NCI-H2107 treated with DMSO at 0.1 percent for 48 hours (cell line): ENCODE results near the gene HEATR5B.
"Not testable (repeated sequence)": the region's sequence is repeated elsewhere in the genome, so short reads cannot be mapped to it uniquely, and the experiment has no call there.

Source experiments
- DNase-seq: peaks from one replicate; lab custom pipeline; 2025; ENCODE audit not compliant: unreplicated experiment; lab: John Stamatoyannopoulos, UW

Gene HEATR5B

DNA sequence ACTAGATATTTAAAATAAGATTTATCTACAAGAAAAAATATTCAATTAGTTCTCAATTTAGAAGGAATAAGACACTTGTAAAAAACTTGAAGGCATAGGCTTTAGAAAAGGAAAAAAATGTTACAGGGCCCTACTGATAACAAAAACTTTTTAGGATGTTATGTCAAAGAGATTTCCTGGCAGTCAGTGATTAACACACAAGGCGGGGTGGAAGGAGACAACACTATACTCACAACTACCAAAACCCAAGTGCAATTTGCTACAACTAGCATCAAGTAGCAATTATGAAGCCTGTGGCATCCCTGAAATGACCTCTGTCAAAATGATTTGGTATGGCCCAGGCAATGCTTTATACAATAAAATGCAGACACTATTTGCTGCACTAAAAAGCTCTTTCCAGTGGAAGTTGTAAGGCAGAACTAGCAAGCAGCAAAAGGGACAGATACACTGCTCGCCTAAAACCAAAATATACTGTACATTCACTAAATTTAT is 133.1 kb downstream of the HEATR5B start:
- DNase-seq: no peak

GRCh38 chr2:36949845-36950244 is 134.3 kb downstream of the HEATR5B start:
- no peak for DNase-seq

DNA sequence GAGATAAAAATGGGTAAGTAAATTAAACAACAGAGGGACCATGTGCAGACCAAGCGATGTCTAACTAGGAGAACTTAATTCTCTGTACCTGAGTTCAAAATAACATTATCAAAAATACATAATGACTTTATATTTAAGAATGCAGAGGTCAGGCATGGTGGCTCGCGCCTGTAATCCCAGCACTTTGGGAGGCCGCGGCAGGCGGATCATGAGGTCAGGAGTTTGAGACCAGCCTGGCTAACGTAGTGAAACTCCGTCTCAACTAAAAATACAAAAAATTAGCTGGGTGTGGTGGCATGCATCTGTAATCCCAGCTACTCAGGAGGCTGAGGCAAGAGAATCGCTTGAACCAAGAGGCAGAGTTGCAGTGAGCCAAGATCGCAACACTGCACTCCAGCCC is 138.9 kb downstream of the HEATR5B start:
- DNase-seq: not testable (repeated sequence)

- no peak for DNase-seq
Observed at GRCh38 chr2:36941867-36942266, 142.3 kb downstream of the HEATR5B start.

DNA sequence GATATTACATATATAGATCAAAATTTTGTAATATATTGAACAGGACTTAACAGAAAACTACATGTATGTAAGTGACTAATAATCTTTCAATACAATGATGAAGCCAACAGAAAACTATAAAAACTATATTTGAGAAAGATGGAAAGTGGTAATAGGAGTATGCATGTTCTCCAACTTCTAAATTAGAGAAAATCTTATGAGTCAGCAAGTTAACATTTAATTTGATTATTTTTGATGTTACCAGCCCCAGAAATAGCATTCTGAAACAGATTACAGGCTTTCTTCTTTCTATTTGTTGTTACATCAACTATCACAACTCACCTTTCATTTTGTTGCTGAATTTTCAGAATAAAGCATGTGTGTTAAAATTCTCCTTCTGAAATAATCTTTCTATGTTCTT is 147.6 kb downstream of the HEATR5B start:
- not testable (repeated sequence) for DNase-seq

DNA sequence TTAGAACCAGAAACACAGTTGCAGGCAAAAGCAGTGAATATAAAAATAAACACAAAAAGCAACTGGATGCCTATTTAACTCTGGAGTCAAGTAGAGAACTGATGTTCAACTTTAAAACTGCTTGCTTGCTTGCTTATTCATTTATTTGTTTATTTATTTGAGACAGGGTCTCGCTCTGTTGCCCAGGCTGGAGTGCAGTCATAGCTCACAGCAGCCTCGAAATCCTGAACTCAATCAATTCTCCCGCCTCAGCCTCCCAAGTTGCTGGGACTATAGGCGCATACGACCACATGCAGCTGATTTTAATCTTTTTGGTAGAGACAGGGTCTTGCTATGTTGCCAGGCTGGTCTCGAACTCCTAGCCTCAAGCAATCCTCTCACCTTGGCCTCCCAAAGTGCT is 152.5 kb downstream of the HEATR5B start:
- DNase-seq: not testable (repeated sequence)
